Stomach (tissue), 9 donors: Measurements from ENCODE around the gene NIT2. TPM values are rescaled to one million over a fixed set of nuclear protein-coding genes. Genes with fewer than 3 reads are reported as not detected.

Source experiments
- DNase-seq, 2 donors: peaks; one replicate each; pipeline versions ENCODE4 v3.0.0 to v3.0.0-alpha.2; 2013 to 2019
- H3K27ac ChIP-seq, 5 donors: fragments of 200-600 bp in 4 of 5; sonication (generic) in 4 of 5; one replicate each; pipeline ENCODE4 v1.5.1; 2013 to 2019; ENCODE audit warnings: mild to moderate bottlenecking in 1 of 5, moderate library complexity in 1 of 5
- H3K27me3 ChIP-seq, 3 donors: fragments of 200-600 bp; sonication (generic); one replicate each; pipeline ENCODE4 v1.5.1; 2017 to 2019; ENCODE audit warnings: mixed run types in 1 of 3
- H3K36me3 ChIP-seq, 4 donors: fragments of 200-600 bp; sonication (generic); 1 replicate in 3 of 4; 2 replicates in 1 of 4; pipeline ENCODE4 v1.5.1; 2016 to 2019
- H3K4me1 ChIP-seq, 4 donors: fragments of 200-600 bp; sonication (generic); one replicate each; pipeline ENCODE4 v1.5.1; 2016 to 2019
- H3K4me3 ChIP-seq, 4 donors: fragments of 200-600 bp; sonication (generic) in 3 of 4; one replicate each; pipeline ENCODE4 v1.5.1; 2016 to 2019; ENCODE audit warnings: mild to moderate bottlenecking in 1 of 4
- H3K9me3 ChIP-seq, 4 donors: fragments of 200-600 bp; sonication (generic); one replicate each; pipeline ENCODE4 v1.5.1; 2016 to 2019
- EP300 ChIP-seq: sonication (generic); formaldehyde crosslinking; IDR thresholded peaks from one replicate; pipeline ENCODE4 v1.6.1; 2017; ENCODE audit warnings: antibody characterized with exemption
- POLR2A ChIP-seq, 4 donors: fragments of 450-650 bp; IDR thresholded peaks; one replicate each; pipeline ENCODE4 v1.6.1; 2016; ENCODE audit warnings: antibody characterized with exemption in 4 of 4, control low read depth in 2 of 4, mild to moderate bottlenecking in 1 of 4, moderate library complexity in 1 of 4
- POLR2AphosphoS5 ChIP-seq, 3 donors: sonication (generic); formaldehyde crosslinking; IDR thresholded peaks; one replicate each; pipeline ENCODE4 v1.6.1; 2016; ENCODE audit warnings: antibody characterized with exemption in 3 of 3
- WGBS, 5 donors: extraction: QIAGEN DNeasy Blood & Tissue Kit in 3 of 5; methylation state at CpG; one replicate each; pipeline versions ENCODE4 v1.1.5 to v1.1.7; 2013 to 2018; 5-methylcytosine and 5-hydroxymethylcytosine counted together
- intact Hi-C: fragments of 100-400 bp; cut with DNase I; formaldehyde crosslinking; loops from one replicate; pipeline ENCODE4 v1.15.1; 2023; ENCODE audit warnings: low total_unique reads
- polyA plus RNA-seq, 3 donors: library from polyadenylated mRNA; stranded (reverse); fragments of 200-250 nt; gene quantifications; one replicate each; pipeline ENCODE4 v1.2.3, GENCODE V29; 2013
- total RNA-seq, 5 donors: library from RNA; depleted of rRNA; stranded (reverse); fragments of >200 nt; gene quantifications; one replicate each; pipeline versions ENCODE4 v1.1.0 to v1.2.3, GENCODE V29; 2014 to 2016
- TF ChIP-seq, protein P1 (sequence below), 7 experiments: fragments of 450-650 bp in 4 of 7; fragments of 200-600 bp in 3 of 7; sonication (generic) in 3 of 7; IDR thresholded peaks; one replicate each; pipeline ENCODE4 v1.5.1; 2016 to 2019; ENCODE audit warnings: antibody characterized with exemption in 7 of 7, control low read depth in 2 of 7, mild to moderate bottlenecking in 1 of 7
- donor health status: healthy with polysubstance abuse.
- donor health status: Bipolar disorder and iron deficiency.
- donor health status: healthy.

NIT2 gene
- total and polyA plus RNA-seq, 8 donors: 4.3 to 53.1 (median 29.6) TPM

DNA sequence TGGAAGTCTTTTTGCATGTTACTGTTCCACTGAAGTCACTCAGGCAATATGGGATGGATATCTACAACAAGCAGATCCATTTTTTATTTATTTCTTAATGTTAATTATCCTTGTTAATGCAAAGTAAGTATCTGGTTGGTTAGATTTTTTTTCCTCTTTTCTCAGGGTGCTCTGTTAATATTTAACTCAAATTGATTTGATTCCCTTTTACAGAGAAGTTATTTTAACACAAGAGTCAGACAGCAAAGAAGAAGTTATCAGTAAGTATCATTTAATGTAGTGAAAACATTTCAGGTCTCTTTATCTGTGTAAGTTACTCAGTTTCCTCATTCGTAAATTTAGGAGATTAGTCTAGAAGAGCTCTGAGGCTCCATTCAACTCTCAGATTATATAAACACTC, 39.5 kb upstream of the NIT2 start:
- H3K27me3 ChIP-seq: no peaks in the 10 kb centered on the region
- peaks cover 22 to 98% (median 89%) of the 10 kb centered on the region in 4 donors for H3K36me3 ChIP-seq
- 37 to 61% (median 55%) methylated on average over 1 of the region's 1 CpG for WGBS, 5 donors
- no peak overlapping the region for H3K4me3 ChIP-seq
- H3K27ac ChIP-seq: no peak overlapping the region
- H3K4me1 ChIP-seq: no peaks in the 10 kb centered on the region
- H3K9me3 ChIP-seq: no peaks in the 10 kb centered on the region
- intact Hi-C loops: no loop called here
- DNase-seq: no peak
- TF ChIP-seq EP300 (no peak), POLR2AphosphoS5 (IDR thresholded peaks at IDR 0.05) (no peak), POLR2A (IDR thresholded peaks at IDR 0.05) (no peak)
- TF ChIP-seq, protein P1, sequence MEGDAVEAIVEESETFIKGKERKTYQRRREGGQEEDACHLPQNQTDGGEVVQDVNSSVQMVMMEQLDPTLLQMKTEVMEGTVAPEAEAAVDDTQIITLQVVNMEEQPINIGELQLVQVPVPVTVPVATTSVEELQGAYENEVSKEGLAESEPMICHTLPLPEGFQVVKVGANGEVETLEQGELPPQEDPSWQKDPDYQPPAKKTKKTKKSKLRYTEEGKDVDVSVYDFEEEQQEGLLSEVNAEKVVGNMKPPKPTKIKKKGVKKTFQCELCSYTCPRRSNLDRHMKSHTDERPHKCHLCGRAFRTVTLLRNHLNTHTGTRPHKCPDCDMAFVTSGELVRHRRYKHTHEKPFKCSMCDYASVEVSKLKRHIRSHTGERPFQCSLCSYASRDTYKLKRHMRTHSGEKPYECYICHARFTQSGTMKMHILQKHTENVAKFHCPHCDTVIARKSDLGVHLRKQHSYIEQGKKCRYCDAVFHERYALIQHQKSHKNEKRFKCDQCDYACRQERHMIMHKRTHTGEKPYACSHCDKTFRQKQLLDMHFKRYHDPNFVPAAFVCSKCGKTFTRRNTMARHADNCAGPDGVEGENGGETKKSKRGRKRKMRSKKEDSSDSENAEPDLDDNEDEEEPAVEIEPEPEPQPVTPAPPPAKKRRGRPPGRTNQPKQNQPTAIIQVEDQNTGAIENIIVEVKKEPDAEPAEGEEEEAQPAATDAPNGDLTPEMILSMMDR (IDR thresholded peaks at IDR 0.05): no peak

DNA sequence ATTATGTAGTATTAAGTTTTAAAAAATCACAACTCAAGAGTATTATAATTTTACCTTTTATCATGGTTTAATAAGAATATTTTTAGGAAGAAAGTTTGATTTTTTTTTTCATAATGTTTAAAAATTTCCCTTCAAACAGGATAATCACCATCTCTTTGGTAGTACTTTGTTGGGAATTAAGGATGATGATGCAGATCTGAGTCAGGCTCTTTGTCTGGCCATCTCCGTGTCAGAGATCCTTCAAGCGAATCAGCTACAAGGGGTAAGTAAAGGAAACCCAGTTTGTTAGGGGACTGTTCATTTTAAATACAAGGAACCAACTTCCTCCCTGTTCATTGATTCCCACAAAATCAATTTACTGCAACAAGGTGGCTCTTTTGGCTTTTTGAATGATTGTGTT, 36.8 kb upstream of the NIT2 start:
- WGBS, 5 donors: 87 to 97% (median 96%) methylated on average over 2 of the region's 2 CpGs
- H3K36me3 ChIP-seq: peaks cover 13 to 98% (median 88%) of the 10 kb centered on the region in 4 donors
- intact Hi-C loops: no loop called here
- no peak for DNase-seq
- H3K9me3 ChIP-seq: no peaks in the 10 kb centered on the region
- TF ChIP-seq EP300 (no peak), POLR2AphosphoS5 (IDR thresholded peaks at IDR 0.05) (no peak), POLR2A (IDR thresholded peaks at IDR 0.05) (no peak)
- TF ChIP-seq, protein P1 (IDR thresholded peaks at IDR 0.05): no peak
- H3K4me1 ChIP-seq: no peaks in the 10 kb centered on the region
- H3K27ac ChIP-seq: no peak overlapping the region
- no peaks in the 10 kb centered on the region for H3K27me3 ChIP-seq
- no peak overlapping the region for H3K4me3 ChIP-seq

DNA sequence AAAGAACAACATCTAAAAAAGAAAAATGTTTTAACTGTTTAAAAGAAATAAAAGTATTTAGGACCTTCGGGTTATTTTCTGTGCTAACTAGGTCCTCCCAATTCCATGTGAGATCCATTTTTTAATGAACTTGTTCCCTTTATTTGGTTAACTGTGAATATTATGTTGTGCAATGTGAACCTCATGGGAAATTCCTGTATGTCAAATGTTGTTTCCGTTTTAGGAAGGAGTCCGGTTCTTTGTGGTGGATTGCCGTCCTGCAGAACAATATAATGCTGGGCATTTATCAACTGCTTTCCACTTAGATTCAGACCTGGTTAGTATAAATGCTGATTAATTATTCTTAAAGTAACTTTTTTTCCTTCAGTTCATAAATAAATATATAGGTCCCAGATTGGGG, 35.5 kb upstream of the NIT2 start:
- no peak for DNase-seq
- H3K4me3 ChIP-seq: no peak overlapping the region
- intact Hi-C loops: no loop called here
- no peaks in the 10 kb centered on the region for H3K9me3 ChIP-seq
- TF ChIP-seq POLR2A (IDR thresholded peaks at IDR 0.05): no peak
- TF ChIP-seq EP300: no peak
- TF ChIP-seq, protein P1 (IDR thresholded peaks at IDR 0.05): no peak
- TF ChIP-seq POLR2AphosphoS5 (IDR thresholded peaks at IDR 0.05): no peak
- H3K27me3 ChIP-seq: no peaks in the 10 kb centered on the region
- no peaks in the 10 kb centered on the region for H3K4me1 ChIP-seq
- H3K27ac ChIP-seq: no peak overlapping the region
- WGBS, 5 donors: 77 to 95% (median 92%) methylated on average over 4 of the region's 4 CpGs
- peaks cover 13 to 95% (median 89%) of the 10 kb centered on the region in 4 donors for H3K36me3 ChIP-seq

DNA sequence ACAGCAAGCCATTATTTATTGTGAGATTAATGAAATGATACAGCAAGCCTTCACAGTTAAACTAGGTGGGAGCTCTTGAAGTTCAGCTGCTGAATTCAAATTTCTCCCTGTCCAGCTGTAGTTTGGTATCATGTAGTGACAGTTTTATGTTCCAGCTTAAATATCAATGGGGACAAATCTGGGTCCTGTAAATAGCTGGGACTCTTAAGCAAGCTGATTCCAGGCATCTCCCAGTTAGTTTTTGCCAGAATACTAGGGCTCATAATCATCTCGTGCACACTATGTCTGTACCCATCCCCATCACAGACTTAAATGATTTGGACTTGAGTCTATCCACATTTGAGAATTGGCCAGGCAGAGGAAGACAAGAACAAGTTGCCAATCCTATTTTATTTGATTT, 27.9 kb upstream of the NIT2 start:
- Histone ChIP-seq H3K4me3 (no peak overlapping the region), H3K4me1 (peaks cover 0 to 10% (median 3%) of the 10 kb centered on the region in 4 donors), H3K9me3 (no peaks in the 10 kb centered on the region), H3K36me3 (peaks cover 8 to 94% (median 74%) of the 10 kb centered on the region in 4 donors), H3K27ac (no peak overlapping the region), H3K27me3 (no peaks in the 10 kb centered on the region)
- intact Hi-C loops: no loop called here
- no peak for DNase-seq
- TF ChIP-seq POLR2AphosphoS5 (IDR thresholded peaks at IDR 0.05): no peak
- TF ChIP-seq POLR2A (IDR thresholded peaks at IDR 0.05): no peak
- TF ChIP-seq, protein P1 (IDR thresholded peaks at IDR 0.05): no peak
- TF ChIP-seq EP300: no peak
- 81 to 96% (median 88%) methylated on average over 1 of the region's 1 CpG for WGBS, 5 donors
